ENCODE measurements around the gene DDX27.

DNA sequence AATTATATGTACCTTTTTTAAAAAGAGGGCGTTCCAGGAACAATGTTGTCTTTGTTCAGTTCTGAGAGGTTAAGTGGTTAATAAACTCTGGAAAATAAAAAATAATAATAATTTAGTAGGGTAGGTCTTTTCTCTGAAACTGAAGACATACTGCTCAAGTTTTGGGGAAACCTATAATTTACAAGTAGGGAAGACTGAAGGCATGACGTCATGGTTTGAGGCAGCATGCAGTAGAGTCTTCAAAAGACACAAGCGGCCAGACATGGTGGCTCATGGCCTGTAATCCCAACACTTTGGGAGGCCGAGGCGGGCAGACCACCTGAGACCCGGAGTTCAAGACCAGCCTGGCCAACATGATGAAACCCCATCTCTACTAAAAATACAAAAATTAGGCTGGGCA lies 45.0 kb upstream of the DDX27 start:
- TF ChIP-seq, protein P1, sequence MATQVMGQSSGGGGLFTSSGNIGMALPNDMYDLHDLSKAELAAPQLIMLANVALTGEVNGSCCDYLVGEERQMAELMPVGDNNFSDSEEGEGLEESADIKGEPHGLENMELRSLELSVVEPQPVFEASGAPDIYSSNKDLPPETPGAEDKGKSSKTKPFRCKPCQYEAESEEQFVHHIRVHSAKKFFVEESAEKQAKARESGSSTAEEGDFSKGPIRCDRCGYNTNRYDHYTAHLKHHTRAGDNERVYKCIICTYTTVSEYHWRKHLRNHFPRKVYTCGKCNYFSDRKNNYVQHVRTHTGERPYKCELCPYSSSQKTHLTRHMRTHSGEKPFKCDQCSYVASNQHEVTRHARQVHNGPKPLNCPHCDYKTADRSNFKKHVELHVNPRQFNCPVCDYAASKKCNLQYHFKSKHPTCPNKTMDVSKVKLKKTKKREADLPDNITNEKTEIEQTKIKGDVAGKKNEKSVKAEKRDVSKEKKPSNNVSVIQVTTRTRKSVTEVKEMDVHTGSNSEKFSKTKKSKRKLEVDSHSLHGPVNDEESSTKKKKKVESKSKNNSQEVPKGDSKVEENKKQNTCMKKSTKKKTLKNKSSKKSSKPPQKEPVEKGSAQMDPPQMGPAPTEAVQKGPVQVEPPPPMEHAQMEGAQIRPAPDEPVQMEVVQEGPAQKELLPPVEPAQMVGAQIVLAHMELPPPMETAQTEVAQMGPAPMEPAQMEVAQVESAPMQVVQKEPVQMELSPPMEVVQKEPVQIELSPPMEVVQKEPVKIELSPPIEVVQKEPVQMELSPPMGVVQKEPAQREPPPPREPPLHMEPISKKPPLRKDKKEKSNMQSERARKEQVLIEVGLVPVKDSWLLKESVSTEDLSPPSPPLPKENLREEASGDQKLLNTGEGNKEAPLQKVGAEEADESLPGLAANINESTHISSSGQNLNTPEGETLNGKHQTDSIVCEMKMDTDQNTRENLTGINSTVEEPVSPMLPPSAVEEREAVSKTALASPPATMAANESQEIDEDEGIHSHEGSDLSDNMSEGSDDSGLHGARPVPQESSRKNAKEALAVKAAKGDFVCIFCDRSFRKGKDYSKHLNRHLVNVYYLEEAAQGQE (IDR thresholded peaks at IDR 0.05) = no peak
- TF ChIP-seq, protein P2, sequence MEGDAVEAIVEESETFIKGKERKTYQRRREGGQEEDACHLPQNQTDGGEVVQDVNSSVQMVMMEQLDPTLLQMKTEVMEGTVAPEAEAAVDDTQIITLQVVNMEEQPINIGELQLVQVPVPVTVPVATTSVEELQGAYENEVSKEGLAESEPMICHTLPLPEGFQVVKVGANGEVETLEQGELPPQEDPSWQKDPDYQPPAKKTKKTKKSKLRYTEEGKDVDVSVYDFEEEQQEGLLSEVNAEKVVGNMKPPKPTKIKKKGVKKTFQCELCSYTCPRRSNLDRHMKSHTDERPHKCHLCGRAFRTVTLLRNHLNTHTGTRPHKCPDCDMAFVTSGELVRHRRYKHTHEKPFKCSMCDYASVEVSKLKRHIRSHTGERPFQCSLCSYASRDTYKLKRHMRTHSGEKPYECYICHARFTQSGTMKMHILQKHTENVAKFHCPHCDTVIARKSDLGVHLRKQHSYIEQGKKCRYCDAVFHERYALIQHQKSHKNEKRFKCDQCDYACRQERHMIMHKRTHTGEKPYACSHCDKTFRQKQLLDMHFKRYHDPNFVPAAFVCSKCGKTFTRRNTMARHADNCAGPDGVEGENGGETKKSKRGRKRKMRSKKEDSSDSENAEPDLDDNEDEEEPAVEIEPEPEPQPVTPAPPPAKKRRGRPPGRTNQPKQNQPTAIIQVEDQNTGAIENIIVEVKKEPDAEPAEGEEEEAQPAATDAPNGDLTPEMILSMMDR (IDR thresholded peaks at IDR 0.05; ENCODE audit: low read depth, low read length, missing input control) = no peak
- TF ChIP-seq YY1 (IDR thresholded peaks at IDR 0.05) (no peak), TAF1 (conservative IDR thresholded peaks at IDR 0.05) (no peak)
- TF ChIP-seq, protein P3, sequence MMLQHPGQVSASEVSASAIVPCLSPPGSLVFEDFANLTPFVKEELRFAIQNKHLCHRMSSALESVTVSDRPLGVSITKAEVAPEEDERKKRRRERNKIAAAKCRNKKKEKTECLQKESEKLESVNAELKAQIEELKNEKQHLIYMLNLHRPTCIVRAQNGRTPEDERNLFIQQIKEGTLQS (IDR thresholded peaks at IDR 0.05) = no peak
